OCI-LY7 (cell line): ENCODE results near the gene PPP1R7. TPM values are rescaled to one million over a fixed set of nuclear protein-coding genes. Genes with fewer than 3 reads are reported as not detected.

Experiments
- BruUV-seq: library from RNA; stranded (reverse); fragments of 400-500 nt; replicated peaks from 2 replicates; lab custom pipeline; 2021; lab: Mats Ljungman, UMichigan
- CTCF ChIA-PET: fragments of 300-600 bp; sonication (Branson Sonifier 250); formaldehyde crosslinking; loops from one replicate; lab custom pipeline; 2022; ENCODE audit warnings: antibody characterized with exemption; ENCODE audit not compliant: unreplicated experiment; lab: Charles Lee
- POLR2A ChIA-PET: fragments of 300-600 bp; sonication (Branson Sonifier 250); formaldehyde crosslinking; loops from one replicate; lab custom pipeline; 2022; ENCODE audit warnings: antibody characterized with exemption; lab: Charles Lee
- DNase-seq: peaks from one replicate; pipeline ENCODE4 v3.0.0-alpha.2; 2015; ENCODE audit warnings: low spot score
- H2AFZ ChIP-seq: fragments of 200-600 bp; sonication (generic), shearing (Covaris generic); 2 replicates; pipeline ENCODE4 v1.6.1; 2014; ENCODE audit warnings: mild to moderate bottlenecking, antibody characterized with exemption, low read length, moderate library complexity
- H3K27ac ChIP-seq: fragments of 200-600 bp; sonication (generic); 2 replicates; pipeline ENCODE4 v1.5.1; 2014; ENCODE audit warnings: mixed run types, low read depth, mild to moderate bottlenecking, moderate library complexity, low read length, inconsistent platforms; ENCODE audit not compliant: poor library complexity, severe bottlenecking
- H3K36me3 ChIP-seq: fragments of 200-600 bp; sonication (generic); 2 replicates; pipeline ENCODE4 v1.6.1; 2014; ENCODE audit warnings: mild to moderate bottlenecking, antibody characterized with exemption, low read length, moderate library complexity, mixed read lengths; ENCODE audit not compliant: insufficient read depth
- H3K4me1 ChIP-seq: fragments of 200-600 bp; sonication (generic); 2 replicates; pipeline ENCODE4 v1.5.1; 2014; ENCODE audit warnings: mild to moderate bottlenecking, low read length; ENCODE audit not compliant: insufficient read depth, poor library complexity, severe bottlenecking
- H3K4me2 ChIP-seq: fragments of 200-600 bp; sonication (generic); 2 replicates; pipeline ENCODE4 v1.6.1; 2014; ENCODE audit warnings: mild to moderate bottlenecking, low read length
- H3K4me3 ChIP-seq: fragments of 200-600 bp; sonication (generic); 2 replicates; pipeline ENCODE4 v1.5.1; 2014; ENCODE audit warnings: mild to moderate bottlenecking, low read depth, low read length; ENCODE audit not compliant: poor library complexity, severe bottlenecking
- H3K79me2 ChIP-seq: fragments of 200-600 bp; sonication (generic); 2 replicates; pipeline ENCODE4 v1.6.1; 2016; ENCODE audit warnings: low read depth, mild to moderate bottlenecking, low read length, moderate library complexity, mixed read lengths; ENCODE audit not compliant: insufficient read depth
- H3K9me2 ChIP-seq: fragments of 200-600 bp; sonication (generic); 2 replicates; pipeline ENCODE4 v1.6.1; 2016; ENCODE audit warnings: mild to moderate bottlenecking, low read length, mixed read lengths; ENCODE audit not compliant: insufficient read depth
- H3K9me3 ChIP-seq: fragments of 200-600 bp; sonication (generic); 2 replicates; pipeline ENCODE4 v1.6.1; 2014; ENCODE audit warnings: mild to moderate bottlenecking, mixed run types, low read length, mixed read lengths
- H4K20me1 ChIP-seq: fragments of 200-600 bp; sonication (generic); 2 replicates; pipeline ENCODE4 v1.6.1; 2014; ENCODE audit warnings: mild to moderate bottlenecking, antibody characterized with exemption, low read length, moderate library complexity, mixed read lengths; ENCODE audit not compliant: insufficient read depth
- EZH2phosphoT487 ChIP-seq: fragments of 200-600 bp; sonication (generic); IDR thresholded peaks from 2 replicates; pipeline ENCODE4 v1.6.1; 2018; ENCODE audit warnings: low read depth, borderline replicate concordance, mild to moderate bottlenecking, mixed run types, antibody characterized with exemption, low read length, moderate library complexity, mixed read lengths
- intact Hi-C: fragments of 100-400 bp; cut with micrococcal nuclease; formaldehyde crosslinking; loops from one replicate; pipeline ENCODE4 v1.10.0; 2022; ENCODE audit not compliant: unreplicated experiment
- total RNA-seq, 2 experiments: library from RNA; depleted of rRNA in 1 of 2; stranded (reverse); fragments of >200 nt in 1 of 2; shearing (Covaris generic) in 1 of 2; gene quantifications; 2 replicates each; pipeline ENCODE4 v1.2.3, GENCODE V29; 2014 to 2022
- TF ChIP-seq, protein P1 (sequence below): fragments of 200-600 bp; sonication (generic); conservative IDR thresholded peaks from 2 replicates; pipeline ENCODE4 v1.5.1; 2014; ENCODE audit warnings: mild to moderate bottlenecking, antibody characterized with exemption, low read length, moderate library complexity, mixed read lengths

The PPP1R7 gene
- total RNA-seq, 2 experiments from 2014 or later: 46.0 to 82.0 TPM

DNA sequence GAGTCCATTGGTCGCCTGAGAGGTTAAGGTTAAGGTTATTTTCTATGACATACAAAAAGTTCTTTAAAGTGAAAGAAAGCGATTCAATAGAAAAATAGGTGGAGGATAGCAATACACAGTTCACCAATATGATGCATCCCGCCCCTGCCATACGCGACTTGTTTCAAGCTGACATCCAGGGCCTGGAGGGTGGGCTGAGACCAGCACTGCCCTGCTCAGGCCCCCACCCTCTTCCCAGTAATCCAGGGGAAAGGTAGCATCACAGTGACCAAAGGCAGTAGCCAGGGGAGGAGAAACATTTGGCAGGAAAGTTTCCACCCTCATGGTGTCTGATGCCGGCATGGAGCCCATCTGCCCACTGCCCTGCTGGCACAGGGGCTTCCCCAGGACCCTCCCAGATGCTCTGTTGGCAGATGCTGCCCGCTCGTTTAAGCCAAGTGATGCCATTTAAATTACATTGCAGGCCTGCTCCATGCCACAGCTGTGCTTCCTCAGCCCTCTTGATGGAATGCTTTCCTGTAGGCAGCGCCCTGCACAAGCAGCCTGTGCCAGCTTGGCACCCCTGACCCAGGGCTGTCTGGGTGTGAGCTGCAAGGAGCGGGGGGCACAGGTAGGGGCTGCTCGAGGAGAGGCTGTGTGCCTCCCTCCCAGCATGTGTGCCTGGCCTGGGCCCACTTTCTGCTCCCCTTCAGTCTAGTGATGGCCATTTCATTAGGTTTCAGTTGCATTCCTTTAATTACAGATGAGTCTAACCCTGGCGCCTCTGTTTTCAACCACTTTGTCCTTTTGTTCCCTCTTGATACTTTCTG lies 27.5 kb downstream of the PPP1R7 start:
- Histone ChIP-seq H3K79me2 (no peaks in the 10 kb centered on the region), H3K27ac (no peak overlapping the region), H3K9me2 (no peaks in the 10 kb centered on the region), H4K20me1 (no peaks in the 10 kb centered on the region), H2AFZ (no peak overlapping the region), H3K4me2 (no peak overlapping the region), H3K4me3 (no peak overlapping the region), H3K36me3 (peaks cover 31% of the 10 kb centered on the region), H3K9me3 (no peaks in the 10 kb centered on the region), H3K4me1 (no peaks in the 10 kb centered on the region)
- BruUV-seq: no TSS peak
- TF ChIP-seq, protein P1, sequence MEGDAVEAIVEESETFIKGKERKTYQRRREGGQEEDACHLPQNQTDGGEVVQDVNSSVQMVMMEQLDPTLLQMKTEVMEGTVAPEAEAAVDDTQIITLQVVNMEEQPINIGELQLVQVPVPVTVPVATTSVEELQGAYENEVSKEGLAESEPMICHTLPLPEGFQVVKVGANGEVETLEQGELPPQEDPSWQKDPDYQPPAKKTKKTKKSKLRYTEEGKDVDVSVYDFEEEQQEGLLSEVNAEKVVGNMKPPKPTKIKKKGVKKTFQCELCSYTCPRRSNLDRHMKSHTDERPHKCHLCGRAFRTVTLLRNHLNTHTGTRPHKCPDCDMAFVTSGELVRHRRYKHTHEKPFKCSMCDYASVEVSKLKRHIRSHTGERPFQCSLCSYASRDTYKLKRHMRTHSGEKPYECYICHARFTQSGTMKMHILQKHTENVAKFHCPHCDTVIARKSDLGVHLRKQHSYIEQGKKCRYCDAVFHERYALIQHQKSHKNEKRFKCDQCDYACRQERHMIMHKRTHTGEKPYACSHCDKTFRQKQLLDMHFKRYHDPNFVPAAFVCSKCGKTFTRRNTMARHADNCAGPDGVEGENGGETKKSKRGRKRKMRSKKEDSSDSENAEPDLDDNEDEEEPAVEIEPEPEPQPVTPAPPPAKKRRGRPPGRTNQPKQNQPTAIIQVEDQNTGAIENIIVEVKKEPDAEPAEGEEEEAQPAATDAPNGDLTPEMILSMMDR: no peak
- no peak for TF ChIP-seq EZH2phosphoT487
- intact Hi-C loops: no loop called here
- CTCF ChIA-PET: no interaction called here
- POLR2A ChIA-PET: interaction anchor here (0.6 to 0.8 kb wide), 4 partner anchors 54 to 1547 kb away, joined by 3 to 7 read pairs (median 4); no protein-coding TSS in a partner anchor
- no peak for DNase-seq

DNA sequence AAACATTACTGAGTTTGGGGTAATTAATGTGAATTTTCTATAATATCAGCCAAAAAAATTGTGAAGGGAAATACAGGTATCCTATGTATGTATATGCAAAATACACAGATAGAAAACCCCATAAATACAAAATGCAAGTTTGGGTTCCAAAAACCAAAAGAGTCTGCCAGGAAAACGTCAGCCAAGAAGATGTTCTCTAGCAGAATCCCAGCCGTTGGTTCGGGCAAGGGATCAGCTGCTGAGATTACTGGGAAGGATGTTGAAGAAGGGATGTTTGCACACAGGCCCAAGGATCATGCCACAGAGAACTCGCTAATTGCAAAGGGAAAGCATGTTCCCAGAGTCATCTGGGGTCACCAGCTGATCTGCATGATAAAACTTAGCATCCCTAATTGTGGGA lies 28.7 kb downstream of the PPP1R7 start:
- ChIA-PET POLR2A (interaction anchor here (0.6 to 0.7 kb wide), 2 partner anchors 115 to 299 kb away, joined by 4 read pairs; no protein-coding TSS in a partner anchor), CTCF (no interaction called here)
- no peak for TF ChIP-seq EZH2phosphoT487
- TF ChIP-seq, protein P1: no peak
- Histone ChIP-seq H3K4me2 (no peak overlapping the region), H4K20me1 (no peaks in the 10 kb centered on the region), H3K9me3 (no peaks in the 10 kb centered on the region), H3K4me3 (no peak overlapping the region), H3K79me2 (no peaks in the 10 kb centered on the region), H3K27ac (no peak overlapping the region), H3K9me2 (no peaks in the 10 kb centered on the region), H2AFZ (no peak overlapping the region), H3K4me1 (no peaks in the 10 kb centered on the region), H3K36me3 (peaks cover 29% of the 10 kb centered on the region)
- DNase-seq: no peak
- intact Hi-C loops: no loop called here
- no TSS peak for BruUV-seq

DNA sequence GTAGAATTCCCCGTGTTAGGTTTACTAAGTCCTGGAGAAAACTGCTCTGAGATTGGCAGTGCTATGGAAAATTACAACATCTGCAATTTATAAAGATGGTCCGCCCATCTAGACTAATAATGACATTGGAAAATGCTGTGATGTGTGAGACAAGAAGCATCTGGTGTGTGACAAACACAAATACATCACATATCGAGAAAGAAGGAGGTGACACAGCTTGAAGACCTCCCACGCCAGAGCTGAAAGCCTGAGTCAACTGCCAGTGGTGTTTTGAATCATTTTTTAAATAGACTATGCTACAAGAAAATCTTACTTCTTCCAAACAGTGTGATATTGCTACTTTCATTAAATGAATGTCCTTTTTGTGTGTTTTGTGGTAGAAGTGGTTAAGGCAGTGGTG lies 29.6 kb downstream of the PPP1R7 start:
- CTCF ChIA-PET: interaction anchor here (0.5 kb wide), 1 partner anchor 37 kb away, joined by 3 read pairs; no protein-coding TSS in a partner anchor
- no peak overlapping the region for H3K4me2 ChIP-seq
- no peak overlapping the region for H3K27ac ChIP-seq
- H3K36me3 ChIP-seq: peaks cover 23% of the 10 kb centered on the region
- no peaks in the 10 kb centered on the region for H3K4me1 ChIP-seq
- intact Hi-C loops: no loop called here
- no peak overlapping the region for H2AFZ ChIP-seq
- H3K79me2 ChIP-seq: no peaks in the 10 kb centered on the region
- POLR2A ChIA-PET: interaction anchor here (0.6 to 0.7 kb wide), 3 partner anchors 10 to 141 kb away, joined by 3 to 5 read pairs (median 3); no protein-coding TSS in a partner anchor
- H3K4me3 ChIP-seq: no peak overlapping the region
- TF ChIP-seq, protein P1: no peak
- TF ChIP-seq EZH2phosphoT487: no peak
- H3K9me3 ChIP-seq: no peaks in the 10 kb centered on the region
- H4K20me1 ChIP-seq: no peaks in the 10 kb centered on the region
- no peaks in the 10 kb centered on the region for H3K9me2 ChIP-seq
- DNase-seq: no peak
- BruUV-seq: no TSS peak
